HG03558 (cell line): ENCODE results near the gene EXOG.

Experiments used
- ATAC-seq: cut with Tn5 transposase; IDR thresholded peaks from one replicate; pipeline ENCODE4 v1.9.1; 2021; ENCODE audit warnings: moderate number of reproducible peaks; ENCODE audit not compliant: unreplicated experiment; ENCODE audit errors: extremely low read depth

EXOG gene

DNA sequence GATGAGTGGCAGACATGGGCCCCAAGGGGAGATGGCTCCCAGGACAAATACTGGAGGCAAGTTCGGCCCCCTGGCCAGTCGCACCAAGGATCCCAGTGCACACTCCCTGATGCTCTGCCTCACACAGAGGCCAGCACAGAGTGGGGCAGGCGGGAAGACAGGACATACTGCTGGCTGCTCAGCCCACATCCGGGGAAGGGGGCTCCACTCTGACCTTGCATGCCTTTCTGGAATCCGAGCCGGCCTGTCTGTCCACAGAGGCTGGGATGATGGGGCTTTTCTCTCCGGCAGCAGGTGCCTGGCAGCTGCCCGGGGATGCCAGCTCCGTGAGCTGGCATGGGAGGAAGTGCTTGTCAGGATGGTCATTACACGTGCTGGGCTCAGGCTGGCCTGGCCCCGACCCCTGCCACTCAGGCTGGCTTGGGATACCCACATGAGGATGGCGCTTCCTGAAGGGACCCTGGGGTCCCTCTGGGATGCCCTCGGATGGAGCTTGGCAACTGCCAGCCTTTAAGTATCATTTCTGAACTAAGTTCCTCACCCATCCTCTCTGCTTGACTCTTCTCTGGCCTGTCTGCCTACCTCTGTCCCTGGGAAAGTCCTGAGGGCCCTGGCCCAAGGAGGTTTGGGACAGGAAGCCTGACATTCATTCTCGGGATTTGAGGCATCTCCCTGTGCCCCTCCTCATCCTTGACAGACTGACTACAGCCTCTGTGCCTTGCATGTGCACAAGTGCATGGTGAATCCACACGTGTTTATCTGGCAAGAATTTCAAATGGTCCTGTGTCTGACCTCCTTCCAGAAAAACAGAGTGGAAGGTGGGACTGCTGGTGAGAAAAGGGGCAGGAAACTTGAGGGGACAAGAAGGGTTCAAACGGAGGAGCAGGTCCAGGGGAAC, 46.5 kb downstream of the EXOG start:
- ATAC-seq: no peak

DNA sequence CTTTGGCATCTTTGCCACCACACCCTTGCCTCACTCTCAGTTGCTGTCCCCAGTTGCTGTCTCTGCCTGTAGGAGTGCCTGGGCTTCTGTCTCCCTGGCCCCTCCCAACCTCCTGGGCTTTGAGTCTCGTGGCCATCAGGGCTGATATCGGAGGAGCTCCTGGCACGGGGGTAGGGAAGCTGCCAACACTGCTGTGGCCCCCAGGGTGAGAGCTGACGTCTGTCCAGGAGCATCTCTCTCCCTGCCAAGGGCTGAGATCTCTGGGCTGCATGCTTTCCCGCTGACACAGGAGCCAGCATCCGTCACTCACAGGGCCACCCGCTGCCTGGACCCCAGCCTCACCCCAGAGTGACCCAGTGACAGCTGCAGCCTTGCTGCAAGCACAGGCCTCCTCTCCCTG, 47.4 kb downstream of the EXOG start:
- ATAC-seq: no peak

DNA sequence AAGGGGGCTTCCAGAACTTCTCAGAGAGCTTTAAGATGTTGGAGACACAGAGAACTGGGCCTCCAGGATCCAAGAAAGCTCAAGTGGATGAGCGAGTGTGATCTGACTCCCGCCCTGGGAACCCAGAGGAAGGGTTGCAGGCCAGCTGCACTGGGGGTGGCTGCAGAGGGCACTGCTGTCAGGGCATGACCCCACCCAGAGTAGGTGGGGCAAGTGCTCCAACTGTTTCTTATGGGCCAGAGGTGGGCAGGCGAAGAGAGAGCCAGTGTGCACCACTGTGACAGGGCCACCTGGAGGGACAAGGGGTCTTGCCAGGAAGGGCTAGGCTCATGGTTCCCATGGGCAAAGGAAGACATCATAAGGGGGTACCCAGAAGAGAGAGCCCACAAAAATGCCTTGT, 48.8 kb downstream of the EXOG start:
- ATAC-seq: no peak

DNA sequence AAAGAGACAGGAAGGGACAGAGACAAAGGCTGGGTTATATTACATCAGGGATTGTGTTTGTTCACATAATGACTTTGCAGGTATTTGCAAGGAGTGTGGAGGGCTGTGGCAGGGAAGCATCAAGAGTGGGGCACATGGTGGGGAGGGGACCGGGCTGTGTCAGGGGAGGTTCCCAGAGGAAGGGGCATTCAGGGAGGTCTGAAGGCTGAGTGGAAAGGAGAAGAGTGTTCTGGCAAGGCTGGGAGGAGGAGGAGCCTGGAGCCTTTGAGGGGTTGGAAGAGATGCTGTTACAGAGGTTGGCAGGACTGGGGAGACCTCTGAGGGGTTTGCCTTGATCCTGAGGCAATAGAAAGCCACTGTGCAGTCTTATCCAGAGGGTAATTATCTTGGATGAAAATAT, 49.4 kb downstream of the EXOG start:
- no peak for ATAC-seq

DNA sequence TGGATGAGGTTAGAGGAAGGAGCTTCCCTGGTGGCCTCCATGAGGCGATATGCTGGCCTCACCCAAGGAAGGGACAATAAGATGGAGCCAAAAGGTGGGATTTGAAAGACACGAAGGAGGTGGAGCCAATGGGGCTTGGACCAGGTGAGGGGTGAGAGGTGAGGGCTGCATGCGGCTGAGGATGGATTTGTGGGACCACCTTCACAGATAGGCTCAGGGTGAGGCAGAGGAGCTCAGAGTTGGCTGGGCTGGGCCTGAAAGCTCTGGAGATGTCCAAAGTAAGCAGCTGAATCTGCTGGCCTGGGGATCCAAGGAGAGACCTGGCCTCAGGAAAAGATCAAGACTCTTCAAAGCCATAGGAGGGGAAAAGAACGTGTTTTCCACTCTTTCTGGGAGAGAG, 49.8 kb downstream of the EXOG start:
- ATAC-seq: no peak

DNA sequence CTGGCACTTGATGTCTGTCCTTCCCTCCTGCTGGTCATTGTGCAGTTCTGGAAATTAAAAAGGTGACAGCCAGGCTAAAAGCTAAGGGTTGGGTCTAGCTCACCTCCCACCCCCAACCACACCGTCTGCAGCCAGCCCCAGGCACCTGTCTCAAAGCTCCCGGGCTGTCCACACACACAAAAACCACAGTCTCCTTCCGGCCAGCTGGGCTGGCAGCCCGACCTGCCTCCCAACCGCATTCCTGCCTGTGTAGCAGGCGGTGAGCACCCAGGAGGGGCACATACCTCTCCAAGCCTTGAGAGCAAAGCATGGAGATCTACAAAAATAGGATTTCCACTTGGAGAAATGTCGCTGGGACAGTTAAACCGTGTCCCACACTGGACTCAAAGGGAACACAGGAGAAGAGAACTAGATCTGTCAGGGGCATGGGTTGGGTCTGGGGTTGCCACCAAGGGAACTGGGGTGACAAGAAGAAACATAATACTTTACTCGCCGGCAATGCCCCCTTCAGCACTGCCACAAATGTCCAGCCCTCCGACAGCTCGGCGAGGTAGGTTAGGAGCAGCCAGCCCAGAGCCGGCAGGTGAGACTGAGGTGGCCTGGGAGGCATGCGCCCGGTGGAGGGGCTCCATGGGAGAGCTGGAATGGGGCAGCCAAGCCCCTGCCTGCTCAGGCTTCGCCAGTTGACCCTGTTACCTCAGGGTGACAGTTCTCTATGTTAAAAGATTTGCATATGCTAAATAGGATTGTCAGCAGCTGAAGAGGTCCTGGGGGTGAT, 52.2 kb downstream of the EXOG start:
- no peak for ATAC-seq

DNA sequence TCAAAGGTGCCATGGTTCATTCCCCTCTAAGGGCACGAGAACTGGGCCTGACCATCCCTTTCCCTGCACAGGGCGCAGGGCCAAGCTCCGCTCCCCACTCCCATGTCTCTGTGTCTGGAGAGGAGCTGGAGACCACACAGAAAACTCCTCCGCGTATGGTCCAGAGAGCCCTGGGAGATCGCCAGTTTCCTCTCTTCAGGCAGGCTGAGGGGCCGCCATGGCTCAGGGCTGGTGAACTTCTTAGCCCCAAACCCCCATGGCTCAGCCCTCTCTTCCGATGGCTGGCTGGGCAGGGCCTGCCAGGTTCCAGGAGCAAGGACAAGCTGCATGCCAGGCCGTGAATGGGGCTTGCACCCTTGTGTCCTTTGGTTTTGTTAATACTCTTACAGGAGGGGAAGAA, 52.9 kb downstream of the EXOG start:
- ATAC-seq: no peak

DNA sequence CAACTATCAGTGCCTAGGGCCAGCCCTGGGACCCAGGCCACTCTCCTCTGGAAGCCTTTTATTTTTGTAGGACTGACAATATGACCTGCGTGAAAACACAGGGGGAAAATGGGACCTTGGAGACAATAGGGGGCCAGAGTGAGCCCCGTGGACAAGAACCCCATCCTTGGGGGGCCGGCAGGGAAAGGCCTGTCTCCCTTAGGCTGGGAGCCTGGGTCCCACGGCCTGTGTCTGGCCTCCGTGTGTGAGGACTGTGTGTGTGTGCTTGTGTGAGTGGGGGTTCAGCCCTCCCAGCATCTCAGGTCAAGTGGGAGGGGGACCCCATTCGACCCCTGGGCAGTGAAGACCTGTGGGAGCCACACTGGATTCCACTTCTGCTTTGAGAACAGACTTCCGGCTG, 53.3 kb downstream of the EXOG start:
- ATAC-seq: no peak

DNA sequence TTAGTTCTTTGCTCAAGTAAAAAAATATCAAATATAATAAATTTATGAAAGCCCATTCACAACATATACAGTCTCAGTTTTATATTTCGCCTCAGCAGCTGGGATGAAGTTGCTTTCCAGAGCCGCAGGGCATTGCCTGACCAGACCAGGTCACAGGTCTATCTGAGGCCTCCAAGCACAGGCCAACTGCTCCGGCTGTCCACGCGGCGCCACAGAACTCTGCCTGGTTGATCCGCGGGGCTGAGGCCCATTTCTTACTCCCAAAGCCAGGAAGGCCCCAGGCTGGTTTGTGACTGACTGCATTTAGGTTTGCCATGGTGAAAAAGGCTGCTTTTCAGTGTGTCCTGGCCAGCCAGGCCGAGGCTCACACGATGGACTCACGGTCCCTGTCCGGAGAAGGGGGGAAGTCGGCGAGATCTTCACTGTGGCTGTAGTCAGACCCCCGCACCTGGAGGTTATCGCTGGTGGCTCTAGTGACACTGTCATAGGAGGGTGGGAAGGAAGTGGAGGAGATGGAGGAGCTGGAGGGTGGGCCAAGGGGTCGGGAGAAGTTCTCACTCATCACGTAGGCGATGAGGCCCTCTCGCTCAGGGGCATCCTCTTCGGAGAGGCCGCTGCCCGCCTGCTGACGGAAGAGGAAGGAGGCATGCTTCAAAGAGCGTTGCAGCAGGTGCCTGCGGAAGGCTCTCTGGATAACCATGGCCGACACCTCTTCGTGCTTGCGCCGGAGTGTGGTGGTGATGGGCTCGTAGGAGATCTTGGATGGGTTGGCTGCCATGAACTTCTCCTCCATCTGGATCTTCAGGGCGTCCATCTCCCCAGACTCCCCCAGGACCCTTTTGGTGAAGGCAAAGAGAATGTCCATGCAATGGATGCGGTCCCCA, 54.1 kb downstream of the EXOG start:
- no peak for ATAC-seq

DNA sequence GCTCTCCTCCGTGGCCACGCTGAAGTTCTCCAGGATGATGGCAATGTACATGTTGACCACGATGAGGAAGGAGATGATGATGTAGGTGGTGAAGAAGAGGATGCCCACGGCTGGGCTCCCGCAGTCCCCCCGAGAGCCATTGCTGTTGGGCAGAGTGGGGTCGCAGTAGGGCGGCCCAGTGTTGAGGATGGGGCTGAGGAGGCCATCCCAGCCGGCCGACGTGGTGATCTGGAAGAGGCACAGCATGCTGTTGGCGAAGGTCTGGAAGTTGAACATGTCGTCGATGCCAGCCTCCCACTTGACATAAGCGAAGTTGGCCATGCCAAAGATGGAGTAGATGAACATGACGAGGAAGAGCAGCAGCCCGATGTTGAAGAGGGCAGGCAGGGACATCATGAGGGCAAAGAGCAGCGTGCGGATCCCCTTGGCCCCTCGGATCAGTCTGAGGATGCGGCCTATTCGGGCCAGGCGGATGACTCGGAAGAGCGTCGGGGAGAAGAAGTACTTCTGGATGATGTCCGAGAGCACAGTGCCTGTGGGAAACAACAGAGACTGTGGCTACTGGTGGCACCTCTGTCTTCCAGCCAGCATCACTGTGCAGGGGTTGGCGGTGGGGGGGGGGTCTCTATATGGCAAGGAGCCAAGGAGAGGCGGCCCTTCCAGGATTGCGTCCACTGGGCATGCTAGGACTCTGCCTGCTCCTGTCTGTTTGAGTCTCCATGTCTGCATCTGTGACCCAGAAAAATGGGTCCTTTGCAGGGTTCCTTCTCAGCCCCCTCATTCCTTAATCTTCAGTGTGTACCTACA, 55.1 kb downstream of the EXOG start:
- no peak for ATAC-seq

DNA sequence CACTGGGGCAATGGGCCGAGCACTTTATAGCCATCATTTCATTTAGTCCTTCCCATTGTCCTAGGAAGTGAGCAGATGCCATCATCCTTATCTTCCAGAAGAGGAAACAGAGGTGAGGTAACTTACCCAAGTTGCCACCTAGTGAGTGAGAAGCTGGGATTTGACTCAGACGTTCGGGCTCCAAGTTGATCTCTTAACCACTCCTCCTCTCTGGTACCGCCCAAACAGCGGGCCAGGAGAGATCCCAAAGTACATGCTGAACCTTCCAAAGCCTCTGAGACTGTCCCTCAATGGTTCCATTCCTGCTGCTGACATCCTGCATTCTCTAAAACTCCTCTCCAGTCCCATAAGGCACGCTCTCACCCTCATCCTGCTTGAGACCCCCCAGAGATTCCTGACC, 56.2 kb downstream of the EXOG start:
- ATAC-seq: no peak

DNA sequence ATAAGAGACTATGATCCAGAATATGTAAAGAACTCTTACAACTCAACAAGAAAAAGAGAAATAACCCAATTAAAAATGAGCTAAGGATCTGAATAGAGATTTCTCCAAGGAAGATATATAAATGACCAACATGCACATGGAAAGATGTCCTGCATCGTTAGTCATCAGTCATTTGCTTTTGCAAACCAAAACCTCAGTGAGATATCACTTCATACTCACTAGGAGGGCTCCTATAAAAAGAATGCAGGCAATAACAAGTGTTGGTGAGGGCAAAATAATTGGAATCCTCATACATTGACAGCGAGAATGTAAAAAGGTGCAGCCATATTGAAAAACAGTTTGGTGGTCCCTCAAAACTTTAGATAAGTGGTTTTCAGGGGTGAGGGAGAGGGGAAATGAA, 56.9 kb downstream of the EXOG start:
- ATAC-seq: no peak

DNA sequence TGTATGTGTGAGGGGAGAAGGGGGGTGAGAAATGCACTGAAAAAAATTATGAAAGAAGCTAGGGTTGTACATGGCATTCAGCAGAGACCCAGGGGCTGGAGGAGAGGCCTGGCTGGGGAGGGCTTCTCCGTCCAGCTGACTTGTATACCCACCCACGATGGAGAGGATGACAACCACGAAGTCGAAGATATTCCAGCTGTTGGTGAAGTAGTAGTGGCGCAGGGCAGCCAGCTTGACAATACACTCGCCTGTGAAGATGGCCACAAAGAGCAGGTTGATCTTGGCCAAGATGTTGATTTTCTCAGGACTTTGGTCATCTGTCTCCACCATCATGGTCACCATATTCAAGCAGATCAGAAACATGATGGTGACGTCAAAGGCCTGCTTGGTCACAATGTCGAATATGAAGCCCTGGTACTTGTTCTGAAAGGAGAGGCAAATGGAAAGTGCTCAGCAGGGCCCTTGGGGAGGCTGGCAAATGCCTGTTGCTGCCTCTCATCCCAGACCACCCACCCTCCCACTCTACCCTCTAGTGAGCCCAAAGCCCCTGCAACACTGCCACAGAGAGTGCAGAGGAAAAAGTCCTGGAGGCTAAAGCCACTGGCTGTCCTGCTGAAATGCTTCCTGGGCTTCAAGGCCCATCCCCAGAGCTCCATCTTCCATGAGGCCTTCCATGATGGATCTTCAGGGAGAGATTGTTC, 58.1 kb downstream of the EXOG start:
- ATAC-seq: no peak

DNA sequence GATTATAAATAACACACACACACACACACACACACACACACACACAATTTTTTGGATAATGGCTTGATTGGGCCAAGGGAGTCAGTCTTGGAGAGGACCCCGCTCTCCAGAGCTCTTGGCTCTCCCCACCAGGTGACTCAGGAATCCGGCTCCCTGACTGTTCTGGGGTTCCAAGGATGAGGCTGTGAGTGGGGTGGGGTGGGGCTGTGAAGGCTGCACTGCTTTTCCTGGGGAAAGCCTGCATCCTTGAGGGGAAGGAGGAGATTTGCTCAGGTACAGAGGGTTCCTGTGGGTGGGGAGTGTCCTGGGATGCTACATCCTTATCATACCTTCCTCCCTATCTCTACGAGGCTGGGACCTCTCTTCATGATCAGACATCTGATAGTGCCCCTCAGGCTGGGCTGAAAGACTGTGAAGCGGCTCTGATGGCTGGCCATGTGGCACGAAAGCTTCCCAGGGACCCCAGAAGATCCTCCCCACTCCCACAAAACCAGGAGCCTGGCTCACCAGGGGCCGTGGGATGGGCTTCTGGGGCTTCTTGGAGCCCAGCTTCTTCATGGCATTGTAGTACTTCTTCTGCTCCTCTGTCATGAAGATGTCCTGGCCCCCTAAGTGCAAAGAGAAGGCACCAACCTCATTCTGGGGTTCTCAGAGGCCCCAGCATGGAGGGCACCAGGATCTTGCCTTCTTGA, 59.2 kb downstream of the EXOG start:
- ATAC-seq: no peak

DNA sequence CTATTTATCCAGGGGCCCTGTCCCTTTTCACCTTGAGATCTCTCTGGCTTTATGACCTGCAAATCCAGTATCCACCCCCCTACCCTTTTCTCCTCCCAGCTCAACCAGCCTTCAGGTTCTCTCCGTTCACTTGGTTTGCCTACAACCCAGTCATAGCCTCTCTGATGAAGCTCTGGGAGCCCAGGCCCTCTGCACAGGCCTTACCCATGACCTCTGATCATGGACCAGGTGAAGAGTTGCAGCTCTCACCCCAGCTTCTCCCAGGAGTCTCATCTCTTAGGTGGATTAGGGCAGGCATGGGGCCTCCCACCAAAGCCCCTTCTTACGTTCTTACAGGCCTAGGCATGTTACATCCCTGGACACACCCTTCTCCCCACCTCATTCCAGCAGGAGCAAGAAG, 59.8 kb downstream of the EXOG start:
- no peak for ATAC-seq

DNA sequence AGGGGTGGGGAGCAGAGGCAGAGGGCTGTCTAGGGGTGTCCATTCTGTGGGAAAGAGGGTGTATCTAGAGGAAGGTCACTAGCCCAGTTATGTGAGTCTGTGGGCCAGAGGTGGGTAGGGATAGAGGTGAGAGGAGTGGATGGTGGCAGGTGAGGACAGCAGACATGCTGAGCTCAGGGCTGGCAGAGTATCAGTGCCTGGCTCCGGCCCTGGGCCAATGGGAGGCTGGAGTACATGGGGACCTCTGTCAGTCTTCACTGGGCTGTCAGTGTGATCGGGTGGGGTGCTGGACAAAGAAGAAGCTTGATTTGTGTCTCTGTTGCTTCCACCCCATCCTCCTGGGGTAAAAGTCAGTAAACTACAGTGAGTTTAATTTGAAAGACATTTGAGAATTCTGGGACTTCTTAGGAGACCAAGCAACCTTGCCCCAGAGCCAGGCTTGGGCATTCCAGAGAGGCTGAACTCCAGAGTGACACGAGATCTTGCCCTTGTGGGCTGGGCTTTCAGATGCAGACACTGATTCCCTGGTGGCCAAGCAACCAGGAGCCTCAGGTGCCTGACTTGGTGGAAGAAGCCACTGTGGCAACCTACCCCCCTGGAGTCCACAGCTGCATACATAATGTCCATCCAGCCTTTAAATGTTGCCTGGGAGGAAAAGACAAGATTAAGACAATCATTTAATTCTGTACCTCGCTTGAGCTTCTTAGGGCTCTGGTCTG, 60.7 kb downstream of the EXOG start:
- ATAC-seq: no peak

DNA sequence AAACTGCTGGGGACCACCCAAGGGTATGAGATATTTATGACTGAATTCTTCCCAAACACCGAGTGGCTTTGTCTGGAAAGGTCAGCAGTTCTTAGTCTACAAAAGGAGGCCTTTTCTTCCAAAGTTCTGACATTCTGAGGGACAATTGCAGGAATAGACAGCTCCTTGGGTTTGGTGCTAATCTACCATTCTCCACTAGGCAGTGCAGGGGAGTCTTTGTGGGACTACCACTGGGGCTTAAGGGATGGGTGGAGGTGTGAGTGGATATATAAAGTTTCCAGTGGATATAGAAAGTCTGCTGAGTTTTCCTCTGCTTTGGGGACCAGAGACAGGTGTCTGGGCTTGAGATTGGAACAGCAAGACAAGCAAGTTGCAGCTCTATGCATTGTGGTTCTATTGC, 62.7 kb downstream of the EXOG start:
- ATAC-seq: no peak

DNA sequence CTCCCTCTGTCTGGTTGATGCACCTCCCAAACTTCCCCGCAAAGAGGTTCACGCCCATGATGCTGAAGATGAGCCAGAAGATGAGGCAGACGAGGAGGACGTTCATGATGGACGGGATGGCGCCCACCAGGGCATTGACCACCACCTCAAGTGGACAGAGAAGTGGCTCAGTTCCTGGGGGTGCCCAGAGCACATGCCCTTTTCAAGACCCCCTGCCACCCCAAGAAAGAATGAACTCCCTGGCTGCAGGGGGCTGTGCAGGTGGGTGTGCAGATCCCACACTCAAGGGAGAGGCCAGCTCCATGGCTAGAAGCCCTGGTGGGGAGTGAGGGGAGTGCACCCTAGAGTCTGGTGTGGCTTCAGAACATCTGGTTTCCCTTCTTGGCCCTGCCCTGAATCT, 64.1 kb downstream of the EXOG start:
- ATAC-seq: no peak
